Activated naive CD4-positive, alpha-beta T cell treated with anti-CD3 and anti-CD28 coated beads, Interleukin-2, amount 50 U/mL, for 24 hours (primary cell): ENCODE measurements around the gene NCAPD2.

ENCODE experiments used
- H3K27ac Mint-ChIP-seq: one replicate; pipeline ENCODE4 v1.8.0; 2021; ENCODE audit warnings: mild to moderate bottlenecking, mixed read lengths
- H3K27me3 Mint-ChIP-seq: one replicate; pipeline ENCODE4 v1.8.0; 2021; ENCODE audit warnings: mixed read lengths
- H3K36me3 Mint-ChIP-seq: one replicate; pipeline ENCODE4 v1.8.0; 2021; ENCODE audit warnings: mixed read lengths
- H3K4me1 Mint-ChIP-seq: one replicate; pipeline ENCODE4 v1.8.0; 2021; ENCODE audit warnings: mixed read lengths
- H3K4me3 Mint-ChIP-seq: one replicate; pipeline ENCODE4 v1.8.0; 2021; ENCODE audit warnings: mild to moderate bottlenecking, mixed read lengths
- H3K9me3 Mint-ChIP-seq: one replicate; pipeline ENCODE4 v1.8.0; 2021; ENCODE audit warnings: mixed read lengths

Gene NCAPD2

GRCh38 chr12:6575648-6576047 is 81.7 kb downstream of the NCAPD2 start:
- no peaks in the 10 kb centered on the region for H3K9me3 Mint-ChIP-seq
- no peak overlapping the region for H3K27ac Mint-ChIP-seq
- no peaks in the 10 kb centered on the region for H3K27me3 Mint-ChIP-seq
- H3K4me1 Mint-ChIP-seq, result peaks cover 13% of the 10 kb centered on the region
- no peak overlapping the region for H3K4me3 Mint-ChIP-seq
- H3K36me3 Mint-ChIP-seq, result peaks cover 31% of the 10 kb centered on the region
